HepG2 (cell line): Measurements from ENCODE around the gene ARHGEF11. TPM values are rescaled to one million over a fixed set of nuclear protein-coding genes. Genes with fewer than 3 reads are reported as not detected.

Experiments used
- EZH2 ChIP-seq: conservative IDR thresholded peaks from 2 replicates; pipeline ENCODE4 v1.6.1; 2012; ENCODE audit warnings: mild to moderate bottlenecking, low read depth, low read length, moderate library complexity
- FIP1L1 ChIP-seq: fragments of 200-400 bp; formaldehyde crosslinking; IDR thresholded peaks from 2 replicates; pipeline ENCODE4 v1.6.1; 2018; ENCODE audit warnings: low read depth, mild to moderate bottlenecking, low read length, moderate library complexity, borderline replicate concordance; ENCODE audit not compliant: insufficient read depth
- NR2F2 ChIP-seq: IDR thresholded peaks from 2 replicates; pipeline ENCODE4 v1.6.1; 2012; ENCODE audit warnings: low read depth, inconsistent platforms, borderline replicate concordance
- RFXAP ChIP-seq: sonication (generic); formaldehyde crosslinking; IDR thresholded peaks from 2 replicates; pipeline ENCODE4 v1.4.0; 2020; ENCODE audit warnings: missing genetic modification reagents, borderline replicate concordance
- THAP11 ChIP-seq: IDR thresholded peaks from 2 replicates; pipeline ENCODE4 v1.6.1; 2016; ENCODE audit warnings: missing biosample characterization, missing genetic modification reagents
- U2AF2 ChIP-seq: fragments of 200-400 bp; formaldehyde crosslinking; IDR thresholded peaks from 2 replicates; pipeline ENCODE4 v1.6.1; 2017; ENCODE audit warnings: low read depth, mild to moderate bottlenecking, low read length
- YY1 ChIP-seq: IDR thresholded peaks from 2 replicates; pipeline ENCODE4 v1.6.1; 2011; ENCODE audit warnings: low read length, low read depth, moderate library complexity, mild to moderate bottlenecking; ENCODE audit not compliant: insufficient read depth, insufficient replicate concordance
- ZC3H4 ChIP-seq: sonication (generic); formaldehyde crosslinking; IDR thresholded peaks from 2 replicates; pipeline ENCODE4 v1.4.0; 2020; ENCODE audit warnings: missing genetic modification reagents, borderline replicate concordance
- ZNF296 ChIP-seq: sonication (generic); formaldehyde crosslinking; conservative IDR thresholded peaks from 2 replicates; pipeline ENCODE4 v1.5.0; 2020; ENCODE audit warnings: mild to moderate bottlenecking, missing genetic modification reagents
- ZNF432 ChIP-seq: sonication (generic); formaldehyde crosslinking; IDR thresholded peaks from 2 replicates; pipeline ENCODE4 v1.5.0; 2020; ENCODE audit warnings: missing genetic modification reagents, mild to moderate bottlenecking, borderline replicate concordance
- ZNF703 ChIP-seq: sonication (generic); formaldehyde crosslinking; IDR thresholded peaks from 2 replicates; pipeline ENCODE4 v1.5.1; 2020; ENCODE audit warnings: missing genetic modification reagents, mild to moderate bottlenecking, moderate library complexity, borderline replicate concordance
- polyA plus RNA-seq, 8 experiments: library from polyadenylated mRNA; depleted of rRNA in 3 of 8; stranded (reverse) in 7 of 8; unstranded in 1 of 8; fragments of >200 nt; fragmentation: Illumina TruSeq in 4 of 8; extraction: Trizol in 4 of 8; gene quantifications; 2 replicates each; pipeline versions ENCODE4 v1.2.1 to v1.2.3, GENCODE V29; 2011 to 2016; ENCODE audit warnings: low read depth in 4 of 8, missing spikeins in 1 of 8, mixed read lengths in 1 of 8; ENCODE audit not compliant: insufficient read depth in 1 of 8
- total RNA-seq, 5 experiments: library from RNA; depleted of rRNA; stranded (reverse); fragments of >200 nt; fragmentation: Illumina TruSeq; extraction: Trizol; gene quantifications; 2 replicates each; pipeline ENCODE4 v1.2.3, GENCODE V29; 2016; ENCODE audit warnings: low read depth in 1 of 5
- TF ChIP-seq, protein P1 (sequence below): sonication (generic); formaldehyde crosslinking; IDR thresholded peaks from 2 replicates; pipeline ENCODE4 v1.4.0; 2020; ENCODE audit warnings: missing genetic modification reagents, borderline replicate concordance
- TF ChIP-seq, protein P2 (sequence below): sonication (generic); formaldehyde crosslinking; IDR thresholded peaks from 2 replicates; pipeline ENCODE4 v1.5.0; 2020; ENCODE audit warnings: mild to moderate bottlenecking, missing genetic modification reagents, moderate library complexity
- TF ChIP-seq, protein P3 (sequence below): sonication (generic); formaldehyde crosslinking; IDR thresholded peaks from 2 replicates; pipeline ENCODE4 v1.4.0; 2020; ENCODE audit warnings: missing genetic modification reagents
- TF ChIP-seq, protein P4 (sequence below): sonication (generic); formaldehyde crosslinking; IDR thresholded peaks from 2 replicates; pipeline ENCODE4 v1.4.0; 2020; ENCODE audit warnings: mild to moderate bottlenecking, missing genetic modification reagents
- TF ChIP-seq, protein P5 (sequence below): sonication (generic); IDR thresholded peaks from 2 replicates; pipeline ENCODE4 v1.6.1; 2016; ENCODE audit warnings: low read depth, borderline replicate concordance

Gene ARHGEF11
- total and polyA plus RNA-seq, 2 of the 13 experiments (the other 11 are each of a cell fraction or from before 2014, with no cell fraction given) = 16.5 to 21.2 TPM

DNA sequence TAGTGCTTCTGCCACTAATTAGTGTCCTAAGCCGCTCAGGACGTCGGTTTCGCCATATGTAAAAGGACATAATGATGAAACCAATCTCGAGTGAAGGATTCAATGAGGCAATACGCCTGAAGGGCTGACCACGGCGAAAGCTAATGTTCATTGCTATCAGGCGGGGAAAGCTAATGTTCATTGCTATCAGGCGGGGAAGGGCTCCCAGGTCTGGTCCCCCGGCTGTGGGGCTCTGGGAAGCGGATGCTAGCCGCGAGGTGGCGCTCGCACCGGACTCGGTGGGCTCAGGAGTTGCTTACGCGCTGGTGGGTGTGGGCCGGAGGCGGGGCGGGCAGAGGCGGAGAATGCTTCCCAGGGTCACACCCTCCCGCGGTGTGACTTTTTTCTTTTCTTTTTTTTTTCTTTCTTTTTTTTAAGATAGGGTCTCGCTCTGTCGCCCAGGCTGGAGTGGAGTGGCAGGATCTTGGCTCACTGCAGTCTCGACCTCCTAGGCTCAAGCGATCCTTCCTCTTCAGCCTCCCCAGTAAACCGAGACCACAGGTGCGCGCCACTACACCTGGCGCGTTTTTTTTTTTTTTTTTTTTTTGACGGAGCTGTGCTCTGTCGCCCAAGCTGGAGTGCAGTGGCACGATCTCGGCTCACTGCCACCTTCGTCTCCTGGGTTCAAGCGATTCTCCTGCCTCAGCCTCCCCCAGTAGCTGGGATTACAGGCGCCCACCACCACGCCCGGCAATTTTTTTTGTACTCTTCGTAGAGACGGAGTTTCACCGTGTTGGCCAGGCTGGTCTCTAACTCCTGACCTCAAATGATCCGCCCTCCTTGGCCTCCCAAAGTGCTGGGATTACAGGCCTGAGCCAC is 153.1 kb downstream of the ARHGEF11 start (continued):
- TF ChIP-seq, protein P1, sequence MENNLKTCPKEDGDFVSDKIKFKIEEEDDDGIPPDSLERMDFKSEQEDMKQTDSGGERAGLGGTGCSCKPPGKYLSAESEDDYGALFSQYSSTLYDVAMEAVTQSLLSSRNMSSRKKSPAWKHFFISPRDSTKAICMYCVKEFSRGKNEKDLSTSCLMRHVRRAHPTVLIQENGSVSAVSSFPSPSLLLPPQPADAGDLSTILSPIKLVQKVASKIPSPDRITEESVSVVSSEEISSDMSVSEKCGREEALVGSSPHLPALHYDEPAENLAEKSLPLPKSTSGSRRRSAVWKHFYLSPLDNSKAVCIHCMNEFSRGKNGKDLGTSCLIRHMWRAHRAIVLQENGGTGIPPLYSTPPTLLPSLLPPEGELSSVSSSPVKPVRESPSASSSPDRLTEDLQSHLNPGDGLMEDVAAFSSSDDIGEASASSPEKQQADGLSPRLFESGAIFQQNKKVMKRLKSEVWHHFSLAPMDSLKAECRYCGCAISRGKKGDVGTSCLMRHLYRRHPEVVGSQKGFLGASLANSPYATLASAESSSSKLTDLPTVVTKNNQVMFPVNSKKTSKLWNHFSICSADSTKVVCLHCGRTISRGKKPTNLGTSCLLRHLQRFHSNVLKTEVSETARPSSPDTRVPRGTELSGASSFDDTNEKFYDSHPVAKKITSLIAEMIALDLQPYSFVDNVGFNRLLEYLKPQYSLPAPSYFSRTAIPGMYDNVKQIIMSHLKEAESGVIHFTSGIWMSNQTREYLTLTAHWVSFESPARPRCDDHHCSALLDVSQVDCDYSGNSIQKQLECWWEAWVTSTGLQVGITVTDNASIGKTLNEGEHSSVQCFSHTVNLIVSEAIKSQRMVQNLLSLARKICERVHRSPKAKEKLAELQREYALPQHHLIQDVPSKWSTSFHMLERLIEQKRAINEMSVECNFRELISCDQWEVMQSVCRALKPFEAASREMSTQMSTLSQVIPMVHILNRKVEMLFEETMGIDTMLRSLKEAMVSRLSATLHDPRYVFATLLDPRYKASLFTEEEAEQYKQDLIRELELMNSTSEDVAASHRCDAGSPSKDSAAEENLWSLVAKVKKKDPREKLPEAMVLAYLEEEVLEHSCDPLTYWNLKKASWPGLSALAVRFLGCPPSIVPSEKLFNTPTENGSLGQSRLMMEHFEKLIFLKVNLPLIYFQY (CRISPR knock-in tag) = 0 out of 2 replicates have a peak, but pooled peaks have one; percentile 30
- no peak for TF ChIP-seq ZC3H4
- no peak for TF ChIP-seq NR2F2
- TF ChIP-seq, protein P2, sequence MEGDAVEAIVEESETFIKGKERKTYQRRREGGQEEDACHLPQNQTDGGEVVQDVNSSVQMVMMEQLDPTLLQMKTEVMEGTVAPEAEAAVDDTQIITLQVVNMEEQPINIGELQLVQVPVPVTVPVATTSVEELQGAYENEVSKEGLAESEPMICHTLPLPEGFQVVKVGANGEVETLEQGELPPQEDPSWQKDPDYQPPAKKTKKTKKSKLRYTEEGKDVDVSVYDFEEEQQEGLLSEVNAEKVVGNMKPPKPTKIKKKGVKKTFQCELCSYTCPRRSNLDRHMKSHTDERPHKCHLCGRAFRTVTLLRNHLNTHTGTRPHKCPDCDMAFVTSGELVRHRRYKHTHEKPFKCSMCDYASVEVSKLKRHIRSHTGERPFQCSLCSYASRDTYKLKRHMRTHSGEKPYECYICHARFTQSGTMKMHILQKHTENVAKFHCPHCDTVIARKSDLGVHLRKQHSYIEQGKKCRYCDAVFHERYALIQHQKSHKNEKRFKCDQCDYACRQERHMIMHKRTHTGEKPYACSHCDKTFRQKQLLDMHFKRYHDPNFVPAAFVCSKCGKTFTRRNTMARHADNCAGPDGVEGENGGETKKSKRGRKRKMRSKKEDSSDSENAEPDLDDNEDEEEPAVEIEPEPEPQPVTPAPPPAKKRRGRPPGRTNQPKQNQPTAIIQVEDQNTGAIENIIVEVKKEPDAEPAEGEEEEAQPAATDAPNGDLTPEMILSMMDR (CRISPR knock-in tag) = peak; percentile 91
- 0 out of 2 replicates have a peak, but pooled peaks have one; percentile 53 for TF ChIP-seq U2AF2
- TF ChIP-seq THAP11 (CRISPR knock-in tag) = 0 out of 2 replicates have a peak, but pooled peaks have one; percentile 24
- peak; percentile 22 for TF ChIP-seq YY1
- no peak for TF ChIP-seq ZNF432 (CRISPR knock-in tag)
- TF ChIP-seq, protein P3, sequence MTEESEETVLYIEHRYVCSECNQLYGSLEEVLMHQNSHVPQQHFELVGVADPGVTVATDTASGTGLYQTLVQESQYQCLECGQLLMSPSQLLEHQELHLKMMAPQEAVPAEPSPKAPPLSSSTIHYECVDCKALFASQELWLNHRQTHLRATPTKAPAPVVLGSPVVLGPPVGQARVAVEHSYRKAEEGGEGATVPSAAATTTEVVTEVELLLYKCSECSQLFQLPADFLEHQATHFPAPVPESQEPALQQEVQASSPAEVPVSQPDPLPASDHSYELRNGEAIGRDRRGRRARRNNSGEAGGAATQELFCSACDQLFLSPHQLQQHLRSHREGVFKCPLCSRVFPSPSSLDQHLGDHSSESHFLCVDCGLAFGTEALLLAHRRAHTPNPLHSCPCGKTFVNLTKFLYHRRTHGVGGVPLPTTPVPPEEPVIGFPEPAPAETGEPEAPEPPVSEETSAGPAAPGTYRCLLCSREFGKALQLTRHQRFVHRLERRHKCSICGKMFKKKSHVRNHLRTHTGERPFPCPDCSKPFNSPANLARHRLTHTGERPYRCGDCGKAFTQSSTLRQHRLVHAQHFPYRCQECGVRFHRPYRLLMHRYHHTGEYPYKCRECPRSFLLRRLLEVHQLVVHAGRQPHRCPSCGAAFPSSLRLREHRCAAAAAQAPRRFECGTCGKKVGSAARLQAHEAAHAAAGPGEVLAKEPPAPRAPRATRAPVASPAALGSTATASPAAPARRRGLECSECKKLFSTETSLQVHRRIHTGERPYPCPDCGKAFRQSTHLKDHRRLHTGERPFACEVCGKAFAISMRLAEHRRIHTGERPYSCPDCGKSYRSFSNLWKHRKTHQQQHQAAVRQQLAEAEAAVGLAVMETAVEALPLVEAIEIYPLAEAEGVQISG (CRISPR knock-in tag) = peak; percentile 88
- TF ChIP-seq ZNF296 (CRISPR knock-in tag) = no peak
- TF ChIP-seq RFXAP (CRISPR knock-in tag) = no peak
- TF ChIP-seq ZNF703 = no peak
- TF ChIP-seq, protein P4, sequence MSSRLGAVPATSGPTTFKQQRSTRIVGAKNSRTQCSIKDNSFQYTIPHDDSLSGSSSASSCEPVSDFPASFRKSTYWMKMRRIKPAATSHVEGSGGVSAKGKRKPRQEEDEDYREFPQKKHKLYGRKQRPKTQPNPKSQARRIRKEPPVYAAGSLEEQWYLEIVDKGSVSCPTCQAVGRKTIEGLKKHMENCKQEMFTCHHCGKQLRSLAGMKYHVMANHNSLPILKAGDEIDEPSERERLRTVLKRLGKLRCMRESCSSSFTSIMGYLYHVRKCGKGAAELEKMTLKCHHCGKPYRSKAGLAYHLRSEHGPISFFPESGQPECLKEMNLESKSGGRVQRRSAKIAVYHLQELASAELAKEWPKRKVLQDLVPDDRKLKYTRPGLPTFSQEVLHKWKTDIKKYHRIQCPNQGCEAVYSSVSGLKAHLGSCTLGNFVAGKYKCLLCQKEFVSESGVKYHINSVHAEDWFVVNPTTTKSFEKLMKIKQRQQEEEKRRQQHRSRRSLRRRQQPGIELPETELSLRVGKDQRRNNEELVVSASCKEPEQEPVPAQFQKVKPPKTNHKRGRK (CRISPR knock-in tag) = no peak
- TF ChIP-seq, protein P5, sequence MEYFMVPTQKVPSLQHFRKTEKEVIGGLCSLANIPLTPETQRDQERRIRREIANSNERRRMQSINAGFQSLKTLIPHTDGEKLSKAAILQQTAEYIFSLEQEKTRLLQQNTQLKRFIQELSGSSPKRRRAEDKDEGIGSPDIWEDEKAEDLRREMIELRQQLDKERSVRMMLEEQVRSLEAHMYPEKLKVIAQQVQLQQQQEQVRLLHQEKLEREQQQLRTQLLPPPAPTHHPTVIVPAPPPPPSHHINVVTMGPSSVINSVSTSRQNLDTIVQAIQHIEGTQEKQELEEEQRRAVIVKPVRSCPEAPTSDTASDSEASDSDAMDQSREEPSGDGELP = no peak
- 0 out of 2 replicates have a peak, but pooled peaks have one; percentile 84 for TF ChIP-seq EZH2
- TF ChIP-seq FIP1L1 = no peak
